Measurements from ENCODE around the gene SLC35A4. TPM values are rescaled to one million over a fixed set of nuclear protein-coding genes. Genes with fewer than 3 reads are reported as not detected.

The SLC35A4 gene
- polyA plus RNA-seq, 1 donor (not counting 4 experiments of a cell fraction or from before 2014, with no cell fraction given), result 63.1 TPM

DNA sequence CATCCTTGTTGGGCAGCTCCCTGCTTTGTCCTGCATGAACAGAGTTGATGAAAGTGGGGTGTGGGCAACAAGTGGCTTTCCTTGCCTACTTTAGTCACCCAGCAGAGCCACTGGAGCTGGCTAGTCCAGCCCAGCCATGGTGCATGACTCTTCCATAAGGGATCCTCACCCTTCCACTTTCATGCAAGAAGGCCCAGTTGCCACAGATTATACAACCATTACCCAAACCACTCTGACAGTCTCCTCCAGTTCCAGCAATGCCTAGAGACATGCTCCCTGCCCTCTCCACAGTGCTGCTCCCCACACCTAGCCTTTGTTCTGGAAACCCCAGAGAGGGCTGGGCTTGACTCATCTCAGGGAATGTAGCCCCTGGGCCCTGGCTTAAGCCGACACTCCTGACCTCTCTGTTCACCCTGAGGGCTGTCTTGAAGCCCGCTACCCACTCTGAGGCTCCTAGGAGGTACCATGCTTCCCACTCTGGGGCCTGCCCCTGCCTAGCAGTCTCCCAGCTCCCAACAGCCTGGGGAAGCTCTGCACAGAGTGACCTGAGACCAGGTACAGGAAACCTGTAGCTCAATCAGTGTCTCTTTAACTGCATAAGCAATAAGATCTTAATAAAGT is 3.9 kb downstream of the SLC35A4 start:
- TF ChIP-seq, protein P1, sequence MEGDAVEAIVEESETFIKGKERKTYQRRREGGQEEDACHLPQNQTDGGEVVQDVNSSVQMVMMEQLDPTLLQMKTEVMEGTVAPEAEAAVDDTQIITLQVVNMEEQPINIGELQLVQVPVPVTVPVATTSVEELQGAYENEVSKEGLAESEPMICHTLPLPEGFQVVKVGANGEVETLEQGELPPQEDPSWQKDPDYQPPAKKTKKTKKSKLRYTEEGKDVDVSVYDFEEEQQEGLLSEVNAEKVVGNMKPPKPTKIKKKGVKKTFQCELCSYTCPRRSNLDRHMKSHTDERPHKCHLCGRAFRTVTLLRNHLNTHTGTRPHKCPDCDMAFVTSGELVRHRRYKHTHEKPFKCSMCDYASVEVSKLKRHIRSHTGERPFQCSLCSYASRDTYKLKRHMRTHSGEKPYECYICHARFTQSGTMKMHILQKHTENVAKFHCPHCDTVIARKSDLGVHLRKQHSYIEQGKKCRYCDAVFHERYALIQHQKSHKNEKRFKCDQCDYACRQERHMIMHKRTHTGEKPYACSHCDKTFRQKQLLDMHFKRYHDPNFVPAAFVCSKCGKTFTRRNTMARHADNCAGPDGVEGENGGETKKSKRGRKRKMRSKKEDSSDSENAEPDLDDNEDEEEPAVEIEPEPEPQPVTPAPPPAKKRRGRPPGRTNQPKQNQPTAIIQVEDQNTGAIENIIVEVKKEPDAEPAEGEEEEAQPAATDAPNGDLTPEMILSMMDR (optimal IDR thresholded peaks at IDR 0.05 in 1 of 3, IDR thresholded peaks at IDR 0.05 in 1 of 3, conservative IDR thresholded peaks at IDR 0.05 in 1 of 3; ENCODE audit: extremely low read depth in 1 of 3, insufficient read depth in 2 of 3, low read length in 3 of 3), result no peak
- no peak for TF ChIP-seq EZH2 (IDR thresholded peaks at IDR 0.05; ENCODE audit: low read length)
- Histone ChIP-seq H3K4me3 (ENCODE audit: control insufficient read depth in 2 of 3, extremely low read depth in 1 of 3, insufficient read depth in 2 of 3, low read depth in 1 of 3, low read length in 3 of 3) (no peak overlapping the region), H3K9me1 (ENCODE audit: control insufficient read depth, extremely low read depth, insufficient read depth, low read length) (no peaks in the 10 kb centered on the region), H3K9me3 (ENCODE audit: control insufficient read depth, low read depth, low read length) (no peaks in the 10 kb centered on the region), H3K27me3 (ENCODE audit: control insufficient read depth, extremely low read depth, insufficient read depth, low read length) (no peaks in the 10 kb centered on the region), H2AFZ (ENCODE audit: control insufficient read depth, low read length) (no peak overlapping the region), H4K20me1 (ENCODE audit: control insufficient read depth, extremely low read depth, insufficient read depth, low read length) (no peaks in the 10 kb centered on the region), H3K4me1 (ENCODE audit: control insufficient read depth, extremely low read depth, insufficient read depth, low read length) (peaks cover 21% of the 10 kb centered on the region), H3K27ac (ENCODE audit: control insufficient read depth, insufficient read depth, low read length) (no peak overlapping the region), H3K79me2 (ENCODE audit: control insufficient read depth, insufficient read depth, low read length) (peaks cover 26% of the 10 kb centered on the region), H3K4me2 (ENCODE audit: control insufficient read depth, extremely low read depth, insufficient read depth, low read depth, low read length) (no peak overlapping the region), H3K9ac (ENCODE audit: control insufficient read depth, extremely low read depth, insufficient read depth, low read length) (no peak overlapping the region), H3K36me3 (ENCODE audit: control insufficient read depth in 2 of 2, extremely low read depth in 1 of 2, insufficient read depth in 2 of 2, low read length in 2 of 2) (peaks cover 18 to 23% of the 10 kb centered on the region in 2 experiments)
- dilution Hi-C loops (cut with MboI; ENCODE audit: extremely low pct_ligation_motif_present, low sequenced_read_pairs), result no loop called here
- DNase-seq (ENCODE audit: low read depth, low spot score) (no peak), FAIRE-seq (no peak)

GRCh38 chr5:140569197-140569596 is 4.6 kb downstream of the SLC35A4 start:
- no peaks in the 10 kb centered on the region for H4K20me1 ChIP-seq (ENCODE audit: control insufficient read depth, extremely low read depth, insufficient read depth, low read length)
- H3K9me3 ChIP-seq (ENCODE audit: control insufficient read depth, low read depth, low read length), result no peaks in the 10 kb centered on the region
- H3K79me2 ChIP-seq (ENCODE audit: control insufficient read depth, insufficient read depth, low read length), result peaks cover 26% of the 10 kb centered on the region
- no peak overlapping the region for H3K4me2 ChIP-seq (ENCODE audit: control insufficient read depth, extremely low read depth, insufficient read depth, low read depth, low read length)
- H3K27ac ChIP-seq (ENCODE audit: control insufficient read depth, insufficient read depth, low read length), result no peak overlapping the region
- no peaks in the 10 kb centered on the region for H3K27me3 ChIP-seq (ENCODE audit: control insufficient read depth, extremely low read depth, insufficient read depth, low read length)
- no peak for TF ChIP-seq EZH2 (IDR thresholded peaks at IDR 0.05; ENCODE audit: low read length)
- TF ChIP-seq, protein P1 (optimal IDR thresholded peaks at IDR 0.05 in 1 of 3, IDR thresholded peaks at IDR 0.05 in 1 of 3, conservative IDR thresholded peaks at IDR 0.05 in 1 of 3; ENCODE audit: extremely low read depth in 1 of 3, insufficient read depth in 2 of 3, low read length in 3 of 3), result no peak
- DNase-seq (ENCODE audit: low read depth, low spot score) (no peak), FAIRE-seq (no peak)
- dilution Hi-C loops (cut with MboI; ENCODE audit: extremely low pct_ligation_motif_present, low sequenced_read_pairs), result no loop called here
- H3K9ac ChIP-seq (ENCODE audit: control insufficient read depth, extremely low read depth, insufficient read depth, low read length), result no peak overlapping the region
- H2AFZ ChIP-seq (ENCODE audit: control insufficient read depth, low read length), result no peak overlapping the region
- H3K4me3 ChIP-seq (ENCODE audit: control insufficient read depth in 2 of 3, extremely low read depth in 1 of 3, insufficient read depth in 2 of 3, low read depth in 1 of 3, low read length in 3 of 3), result no peak overlapping the region
- H3K9me1 ChIP-seq (ENCODE audit: control insufficient read depth, extremely low read depth, insufficient read depth, low read length), result no peaks in the 10 kb centered on the region
- peaks cover 16% of the 10 kb centered on the region for H3K4me1 ChIP-seq (ENCODE audit: control insufficient read depth, extremely low read depth, insufficient read depth, low read length)
- peaks cover 18 to 23% of the 10 kb centered on the region in 2 experiments for H3K36me3 ChIP-seq (ENCODE audit: control insufficient read depth in 2 of 2, extremely low read depth in 1 of 2, insufficient read depth in 2 of 2, low read length in 2 of 2)
